GM19452 (cell line): Measurements from ENCODE around the gene UBASH3A.

Experiments
- ATAC-seq: cut with Tn5 transposase; IDR thresholded peaks from one replicate; pipeline ENCODE4 v1.9.1; 2021; ENCODE audit not compliant: unreplicated experiment

UBASH3A gene

GRCh38 chr21:42429021-42429420 lies 25.3 kb downstream of the UBASH3A start:
- no peak for ATAC-seq

- no peak for ATAC-seq
These were observed 26.2 kb downstream of the UBASH3A start for GRCh38 chr21:42429856-42430255.

GRCh38 chr21:42430521-42430920 lies 26.8 kb downstream of the UBASH3A start:
- ATAC-seq, result no peak

- ATAC-seq, result no peak
These were observed 27.5 kb downstream of the UBASH3A start for GRCh38 chr21:42431196-42431595.

GRCh38 chr21:42432695-42433094 lies 29.0 kb downstream of the UBASH3A start:
- ATAC-seq, result no peak

- ATAC-seq, result no peak
These were observed 30.3 kb downstream of the UBASH3A start for GRCh38 chr21:42433946-42434551.

GRCh38 chr21:42434884-42435283 lies 31.2 kb downstream of the UBASH3A start:
- ATAC-seq, result no peak

GRCh38 chr21:42435401-42435800 lies 31.7 kb downstream of the UBASH3A start:
- no peak for ATAC-seq

- no peak for ATAC-seq
These were observed 32.1 kb downstream of the UBASH3A start for GRCh38 chr21:42435833-42436232.

GRCh38 chr21:42436914-42437313 lies 33.2 kb downstream of the UBASH3A start:
- no peak for ATAC-seq

GRCh38 chr21:42437786-42438185 lies 34.1 kb downstream of the UBASH3A start:
- no peak for ATAC-seq

GRCh38 chr21:42438316-42439205 lies 34.9 kb downstream of the UBASH3A start:
- no peak for ATAC-seq

GRCh38 chr21:42439284-42440186 lies 35.8 kb downstream of the UBASH3A start:
- no peak for ATAC-seq

GRCh38 chr21:42440187-42440792 lies 36.6 kb downstream of the UBASH3A start:
- ATAC-seq, result no peak

GRCh38 chr21:42441963-42442362 lies 38.3 kb downstream of the UBASH3A start:
- no peak for ATAC-seq

- ATAC-seq, result no peak
These were observed 39.6 kb downstream of the UBASH3A start for GRCh38 chr21:42443181-42443785.

GRCh38 chr21:42443876-42444744 lies 40.4 kb downstream of the UBASH3A start:
- no peak for ATAC-seq

- ATAC-seq, result no peak
These were observed 41.0 kb downstream of the UBASH3A start for GRCh38 chr21:42444745-42445059.

GRCh38 chr21:42445311-42445710 lies 41.6 kb downstream of the UBASH3A start:
- no peak for ATAC-seq

- ATAC-seq, result no peak
These were observed 42.8 kb downstream of the UBASH3A start for GRCh38 chr21:42446531-42446930.
